HEK293 (cell line): ENCODE data around the gene STK4.
A peak's percentile ranks its signal among the peaks of the same experiment; 100 is the strongest.

Source experiments
- EGR2 ChIP-seq: fragments of 450-650 bp; formaldehyde crosslinking; IDR thresholded peaks from 2 replicates; pipeline ENCODE4 v1.5.1; 2016; ENCODE audit warnings: low read depth, missing biosample characterization, missing genetic modification characterization
- GLIS1 ChIP-seq: fragments of 450-650 bp; formaldehyde crosslinking; IDR thresholded peaks from 2 replicates; pipeline ENCODE4 v1.5.1; 2016; ENCODE audit warnings: missing biosample characterization, missing genetic modification characterization
- KLF16 ChIP-seq: fragments of 450-650 bp; formaldehyde crosslinking; IDR thresholded peaks from 2 replicates; pipeline ENCODE4 v1.5.1; 2017; ENCODE audit warnings: missing biosample characterization, missing genetic modification characterization
- KLF7 ChIP-seq: fragments of 450-650 bp; formaldehyde crosslinking; IDR thresholded peaks from 2 replicates; pipeline ENCODE4 v1.5.1; 2016; ENCODE audit warnings: missing biosample characterization, missing genetic modification characterization, borderline replicate concordance
- KLF9 ChIP-seq: fragments of 450-650 bp; formaldehyde crosslinking; IDR thresholded peaks from 2 replicates; pipeline ENCODE4 v1.5.1; 2016; ENCODE audit warnings: missing biosample characterization, missing genetic modification characterization, low read depth
- MZF1 ChIP-seq: fragments of 450-650 bp; formaldehyde crosslinking; IDR thresholded peaks from 2 replicates; pipeline ENCODE4 v1.5.1; 2017; ENCODE audit warnings: missing biosample characterization, missing genetic modification characterization, borderline replicate concordance
- PATZ1 ChIP-seq: fragments of 450-650 bp; formaldehyde crosslinking; IDR thresholded peaks from 2 replicates; pipeline ENCODE4 v1.5.1; 2016; ENCODE audit warnings: missing biosample characterization, missing genetic modification characterization
- SALL2 ChIP-seq: fragments of 450-650 bp; formaldehyde crosslinking; IDR thresholded peaks from 2 replicates; pipeline ENCODE4 v1.5.0; 2017; ENCODE audit warnings: missing biosample characterization, mild to moderate bottlenecking, missing genetic modification characterization, borderline replicate concordance
- SCRT2 ChIP-seq: fragments of 450-650 bp; formaldehyde crosslinking; IDR thresholded peaks from 2 replicates; pipeline ENCODE4 v1.5.1; 2016; ENCODE audit warnings: missing biosample characterization, missing genetic modification characterization
- SP3 ChIP-seq: fragments of 450-650 bp; formaldehyde crosslinking; IDR thresholded peaks from 2 replicates; pipeline ENCODE4 v1.5.1; 2016; ENCODE audit warnings: missing biosample characterization, missing genetic modification characterization
- ZBTB10 ChIP-seq: fragments of 450-650 bp; formaldehyde crosslinking; IDR thresholded peaks from 2 replicates; pipeline ENCODE4 v1.5.1; 2016; ENCODE audit warnings: missing biosample characterization, missing genetic modification characterization
- ZBTB26 ChIP-seq: fragments of 450-650 bp; formaldehyde crosslinking; optimal IDR thresholded peaks from 2 replicates; pipeline ENCODE3; 2016; ENCODE audit warnings: missing biosample characterization, mild to moderate bottlenecking, missing genetic modification characterization
- ZBTB7A ChIP-seq: fragments of 450-650 bp; formaldehyde crosslinking; IDR thresholded peaks from 2 replicates; pipeline ENCODE4 v1.5.1; 2016; ENCODE audit warnings: low read depth, missing biosample characterization, missing genetic modification characterization
- ZFP69B ChIP-seq: fragments of 450-650 bp; formaldehyde crosslinking; IDR thresholded peaks from 2 replicates; pipeline ENCODE4 v1.5.1; 2016; ENCODE audit warnings: missing biosample characterization, missing genetic modification characterization
- ZNF132 ChIP-seq: fragments of 450-650 bp; formaldehyde crosslinking; IDR thresholded peaks from 2 replicates; pipeline ENCODE4 v1.5.1; 2017; ENCODE audit warnings: missing biosample characterization, missing genetic modification characterization, borderline replicate concordance
- ZNF2 ChIP-seq: fragments of 450-650 bp; formaldehyde crosslinking; IDR thresholded peaks from 2 replicates; pipeline ENCODE4 v1.5.1; 2016; ENCODE audit warnings: missing biosample characterization, missing genetic modification characterization
- ZNF335 ChIP-seq: fragments of 450-650 bp; formaldehyde crosslinking; conservative IDR thresholded peaks from 2 replicates; pipeline ENCODE4 v1.5.1; 2016; ENCODE audit warnings: missing biosample characterization, missing genetic modification characterization
- ZNF341 ChIP-seq: fragments of 450-650 bp; formaldehyde crosslinking; IDR thresholded peaks from 2 replicates; pipeline ENCODE4; 2016; ENCODE audit warnings: low read depth, missing biosample characterization, missing genetic modification characterization
- ZNF398 ChIP-seq: fragments of 450-650 bp; formaldehyde crosslinking; IDR thresholded peaks from 2 replicates; pipeline ENCODE4 v1.5.1; 2017; ENCODE audit warnings: missing biosample characterization, missing genetic modification characterization
- ZNF423 ChIP-seq: fragments of 450-650 bp; formaldehyde crosslinking; IDR thresholded peaks from 2 replicates; pipeline ENCODE4 v1.5.1; 2016; ENCODE audit warnings: missing biosample characterization, missing genetic modification characterization
- ZNF449 ChIP-seq: fragments of 450-650 bp; formaldehyde crosslinking; IDR thresholded peaks from 2 replicates; pipeline ENCODE4 v1.5.1; 2017; ENCODE audit warnings: missing biosample characterization, mild to moderate bottlenecking, missing genetic modification characterization, moderate library complexity
- ZNF514 ChIP-seq: fragments of 450-650 bp; formaldehyde crosslinking; IDR thresholded peaks from 2 replicates; pipeline ENCODE4 v1.5.1; 2016; ENCODE audit warnings: missing biosample characterization, missing genetic modification characterization
- ZNF529 ChIP-seq: fragments of 450-650 bp; formaldehyde crosslinking; IDR thresholded peaks from 2 replicates; pipeline ENCODE4 v1.5.1; 2017; ENCODE audit warnings: missing genetic modification characterization, missing biosample characterization; ENCODE audit not compliant: insufficient replicate concordance
- ZNF692 ChIP-seq: fragments of 450-650 bp; formaldehyde crosslinking; IDR thresholded peaks from 2 replicates; pipeline ENCODE4 v1.5.1; 2016; ENCODE audit warnings: missing biosample characterization, missing genetic modification characterization
- ZSCAN23 ChIP-seq: fragments of 450-650 bp; formaldehyde crosslinking; IDR thresholded peaks from 2 replicates; pipeline ENCODE4 v1.5.1; 2016; ENCODE audit warnings: missing biosample characterization, missing genetic modification characterization
- ZSCAN5A ChIP-seq: fragments of 450-650 bp; formaldehyde crosslinking; IDR thresholded peaks from 2 replicates; pipeline ENCODE4 v1.5.1; 2016; ENCODE audit warnings: missing biosample characterization, missing genetic modification characterization

STK4 gene

GRCh38 chr20:44960103-44960852, 6.0 kb upstream of the STK4 start, which contains the start of gene TOMM34 (continued):
- TF ChIP-seq PATZ1 (tag by site-specific recombination) (peak; percentile 65; the same call in 1 of the 2 replicates), ZNF423 (tag by site-specific recombination) (no peak), KLF9 (tag by site-specific recombination) (peak; percentile 91), ZNF398 (tag by site-specific recombination) (0 out of 2 replicates have a peak, but pooled peaks have one; percentile 41), ZNF132 (no peak), ZNF341 (tag by site-specific recombination) (peak; percentile 83), ZSCAN23 (tag by site-specific recombination) (0 out of 2 replicates have a peak, but pooled peaks have one; percentile 47), ZNF2 (0 out of 2 replicates have a peak, but pooled peaks have one; percentile 30), KLF7 (tag by site-specific recombination) (no peak), MZF1 (tag by site-specific recombination) (0 out of 2 replicates have a peak, but pooled peaks have one; percentile 14), ZFP69B (peak; percentile 79), ZBTB26 (tag by site-specific recombination) (peak; percentile 95), ZNF514 (tag by site-specific recombination) (no peak), GLIS1 (tag by site-specific recombination) (peak; percentile 97), ZNF335 (tag by site-specific recombination) (peak; percentile 90), SALL2 (no peak), ZNF529 (no peak), EGR2 (tag by site-specific recombination) (0 out of 2 replicates have a peak, but pooled peaks have one; percentile 9), ZBTB7A (tag by site-specific recombination) (0 out of 2 replicates have a peak, but pooled peaks have one; percentile 45), SCRT2 (tag by site-specific recombination) (no peak), SP3 (peak; percentile 75), ZSCAN5A (peak; percentile 84; the same call in 1 of the 2 replicates), ZNF449 (peak; percentile 91), ZBTB10 (peak; percentile 72; the same call in 1 of the 2 replicates), KLF16 (tag by site-specific recombination) (peak; percentile 90; the same call in 1 of the 2 replicates), ZNF692 (peak; percentile 93)
